ENCODE results near the gene TFEB. TPM values are rescaled to one million over a fixed set of nuclear protein-coding genes. Genes with fewer than 3 reads are reported as not detected.

Gene TFEB
- total RNA-seq, 4 donors from 2014 or later = 24.2 to 46.7 (median 33.1) TPM

- TF ChIP-seq POLR2AphosphoS5 (IDR thresholded peaks at IDR 0.05) = no peak
- no peak for TF ChIP-seq POLR2A (IDR thresholded peaks at IDR 0.05; ENCODE audit: low read depth)
- Histone ChIP-seq H3K27me3 (no peaks in the 10 kb centered on the region), H3K36me3 (no peaks in the 10 kb centered on the region), H3K9me3 (no peaks in the 10 kb centered on the region), H3K4me3 (no peak overlapping the region), H3K27ac (replicated peaks in 1 of 4) (no peak overlapping the region), H3K4me1 (no peaks in the 10 kb centered on the region)
- intact Hi-C loops (cut with DNase I) = no loop called here
- 69% methylated on average over 3 of the region's 3 CpGs for WGBS
- no peak for DNase-seq (ENCODE audit: extremely low spot score)
Measured at GRCh38 chr6:41748542-41748941, 13.1 kb upstream of the TFEB start.

GRCh38 chr6:41748102-41748477 is 12.7 kb upstream of the TFEB start:
- 96% methylated on average over 6 of the region's 6 CpGs for WGBS
- Histone ChIP-seq H3K4me3 (no peak overlapping the region), H3K27ac (replicated peaks in 1 of 4) (no peak overlapping the region), H3K36me3 (no peaks in the 10 kb centered on the region), H3K4me1 (no peaks in the 10 kb centered on the region), H3K27me3 (no peaks in the 10 kb centered on the region), H3K9me3 (no peaks in the 10 kb centered on the region)
- DNase-seq (ENCODE audit: extremely low spot score) = no peak
- TF ChIP-seq CTCF (IDR thresholded peaks at IDR 0.05) = no peak
- intact Hi-C loops (cut with DNase I) = no loop called here

GRCh38 chr6:41747256-41748101 is 12.1 kb upstream of the TFEB start, which contains the start of gene PGC:
Gene PGC, minus strand, starts transcription at chr6:41747397. Its CDS starts 63 bp downstream, at chr6:41747334.
- intact Hi-C loops (cut with DNase I) = no loop called here
- TF ChIP-seq POLR2A (IDR thresholded peaks at IDR 0.05; ENCODE audit: low read depth) (no peak), CTCF (IDR thresholded peaks at IDR 0.05) (no peak), POLR2AphosphoS5 (IDR thresholded peaks at IDR 0.05) (no peak), EP300 (IDR thresholded peaks at IDR 0.05) (no peak)
- 93% methylated on average over 15 of the region's 15 CpGs for WGBS
- no peak within 1 kb of the TSS for H3K27ac ChIP-seq (replicated peaks in 1 of 4)
- H3K4me3 ChIP-seq = no peak within 1 kb of the TSS
- no peaks in the 10 kb centered on the region for H3K9me3 ChIP-seq
- no peaks in the 10 kb centered on the region for H3K4me1 ChIP-seq
- no peak for DNase-seq (ENCODE audit: extremely low spot score)
- H3K27me3 ChIP-seq = no peaks in the 10 kb centered on the region
- no peaks in the 10 kb centered on the region for H3K36me3 ChIP-seq

GRCh38 chr6:41746107-41746506 is 10.7 kb upstream of the TFEB start:
- no peak for DNase-seq (ENCODE audit: extremely low spot score)
- 91% methylated on average over 10 of the region's 10 CpGs for WGBS
- TF ChIP-seq POLR2A (IDR thresholded peaks at IDR 0.05; ENCODE audit: low read depth) (no peak), POLR2AphosphoS5 (IDR thresholded peaks at IDR 0.05) (no peak), CTCF (IDR thresholded peaks at IDR 0.05) (no peak), EP300 (IDR thresholded peaks at IDR 0.05) (no peak)
- no peaks in the 10 kb centered on the region for H3K36me3 ChIP-seq
- no peaks in the 10 kb centered on the region for H3K9me3 ChIP-seq
- no peaks in the 10 kb centered on the region for H3K4me1 ChIP-seq
- H3K4me3 ChIP-seq = no peak overlapping the region
- no peak overlapping the region for H3K27ac ChIP-seq (replicated peaks in 1 of 4)
- H3K27me3 ChIP-seq = no peaks in the 10 kb centered on the region
- intact Hi-C loops (cut with DNase I) = no loop called here

GRCh38 chr6:41744236-41744787 is 8.9 kb upstream of the TFEB start:
- Histone ChIP-seq H3K4me3 (no peak overlapping the region), H3K36me3 (no peaks in the 10 kb centered on the region), H3K4me1 (no peaks in the 10 kb centered on the region), H3K9me3 (no peaks in the 10 kb centered on the region), H3K27ac (replicated peaks in 1 of 4) (no peak overlapping the region), H3K27me3 (peaks cover 0 to 6% (median 0%) of the 10 kb centered on the region in 4 donors)
- WGBS = 82% methylated on average over 2 of the region's 7 CpGs
- TF ChIP-seq POLR2A (IDR thresholded peaks at IDR 0.05; ENCODE audit: low read depth) = no peak
- no peak for TF ChIP-seq POLR2AphosphoS5 (IDR thresholded peaks at IDR 0.05)
- TF ChIP-seq CTCF (IDR thresholded peaks at IDR 0.05) = no peak
- TF ChIP-seq EP300 (IDR thresholded peaks at IDR 0.05) = no peak
- no peak for DNase-seq (ENCODE audit: extremely low spot score)
- intact Hi-C loops (cut with DNase I) = no loop called here

All from esophagus muscularis mucosa (tissue), 4 donors.